ENCODE data around the gene VIPR2. TPM values are rescaled to one million over a fixed set of nuclear protein-coding genes. Genes with fewer than 3 reads are reported as not detected.

VIPR2 gene
- total and polyA plus RNA-seq, 2 experiments from 2014 or later: 1.3 to 2.7 TPM

- H3K36me3 Mint-ChIP-seq (ENCODE audit: low read depth): peaks cover 15% of the 10 kb centered on the region
- ATAC-seq: no peak
- Histone ChIP-seq H3F3A (replicated peaks; ENCODE audit: low read depth) (no peaks in the 10 kb centered on the region), H3K4me1 (ENCODE audit: insufficient read depth) (peaks cover 9% of the 10 kb centered on the region), H3K27ac (ENCODE audit: low read depth) (no peak overlapping the region), H3K4me2 (no peak overlapping the region), H3K36me3 (ENCODE audit: insufficient read depth) (no peaks in the 10 kb centered on the region), H2AFZ (no peak overlapping the region), H3K4me3 (no peak overlapping the region), H3K9me2 (ENCODE audit: insufficient read depth) (no peaks in the 10 kb centered on the region), H4K20me1 (replicated peaks; ENCODE audit: insufficient read depth) (no peaks in the 10 kb centered on the region), H3K27me3 (ENCODE audit: insufficient read depth) (peaks cover under 1% of the 10 kb centered on the region; the same call in 1 of the 2 replicates), H3K79me2 (replicated peaks; ENCODE audit: insufficient read depth) (no peaks in the 10 kb centered on the region)
- no peak for DNase-seq (ENCODE audit: low spot score)
- H3K4me1 Mint-ChIP-seq: no peaks in the 10 kb centered on the region
- no peak overlapping the region for H3K4me3 Mint-ChIP-seq
- TF ChIP-seq REST (IDR thresholded peaks at IDR 0.05; ENCODE audit: unreplicated experiment): no peak
- H3K9me3 Mint-ChIP-seq: peaks cover 61% of the 10 kb centered on the region
- peaks cover 4% of the 10 kb centered on the region for H3K27me3 Mint-ChIP-seq (ENCODE audit: insufficient read depth, low read depth, poor library complexity)
- H3K27ac Mint-ChIP-seq: no peak overlapping the region
Measured at GRCh38 chr7:159065852-159066480, 78.7 kb downstream of the VIPR2 start.

- Histone ChIP-seq H4K20me1 (replicated peaks; ENCODE audit: insufficient read depth) (no peaks in the 10 kb centered on the region), H3K36me3 (ENCODE audit: insufficient read depth) (no peaks in the 10 kb centered on the region), H3K79me2 (replicated peaks; ENCODE audit: insufficient read depth) (no peaks in the 10 kb centered on the region), H3K27me3 (ENCODE audit: insufficient read depth) (peaks cover 6% of the 10 kb centered on the region; the same call in 1 of the 2 replicates), H3K4me2 (no peak overlapping the region), H3K4me1 (ENCODE audit: insufficient read depth) (peaks cover 11% of the 10 kb centered on the region), H3K9me2 (ENCODE audit: insufficient read depth) (peaks cover 7% of the 10 kb centered on the region; the same call in 1 of the 2 replicates), H3K4me3 (no peak overlapping the region), H3K27ac (ENCODE audit: low read depth) (no peak overlapping the region), H2AFZ (no peak overlapping the region), H3F3A (replicated peaks; ENCODE audit: low read depth) (0 out of 2 replicates have a peak, but pooled peaks cover 3% of the 10 kb centered on the region)
- no peak overlapping the region for H3K4me3 Mint-ChIP-seq
- H3K4me1 Mint-ChIP-seq: no peaks in the 10 kb centered on the region
- H3K27me3 Mint-ChIP-seq (ENCODE audit: insufficient read depth, low read depth, poor library complexity): peaks cover 4% of the 10 kb centered on the region
- H3K27ac Mint-ChIP-seq: no peak overlapping the region
- DNase-seq (ENCODE audit: low spot score) (no peak), ATAC-seq (no peak)
- peaks cover 53% of the 10 kb centered on the region for H3K9me3 Mint-ChIP-seq
- peaks cover 15% of the 10 kb centered on the region for H3K36me3 Mint-ChIP-seq (ENCODE audit: low read depth)
- no peak for TF ChIP-seq ZNF331 (CRISPR knock-in tag; IDR thresholded peaks at IDR 0.05; ENCODE audit: low read depth)
- TF ChIP-seq EZH2 (IDR thresholded peaks at IDR 0.05; ENCODE audit: low read depth, unreplicated experiment): no peak
- no peak for TF ChIP-seq CTCF (conservative IDR thresholded peaks at IDR 0.05; ENCODE audit: low read depth in 2 of 2)
- TF ChIP-seq STAT1 (IDR thresholded peaks at IDR 0.05; ENCODE audit: unreplicated experiment): no peak
- no peak for TF ChIP-seq ZNF462 (CRISPR knock-in tag; IDR thresholded peaks at IDR 0.05)
- TF ChIP-seq JUNB (IDR thresholded peaks at IDR 0.05; ENCODE audit: unreplicated experiment): no peak
Measured at GRCh38 chr7:159064816-159065510, 79.7 kb downstream of the VIPR2 start.

Data from GM23338 (cell line).